HCT116 (cell line): ENCODE data around the gene TMEM11.

ENCODE experiments used
- EZH2 ChIP-seq: fragments of 200-600 bp; sonication (generic); IDR thresholded peaks from 2 replicates; pipeline ENCODE4 v1.6.1; 2017; ENCODE audit warnings: antibody characterized with exemption, mixed run types
- POLR2A ChIP-seq: IDR thresholded peaks from 2 replicates; pipeline ENCODE4 v1.7.0; 2011; ENCODE audit warnings: borderline replicate concordance; ENCODE audit not compliant: insufficient read depth, insufficient read length; ENCODE audit errors: extremely low read depth
- SP1 ChIP-seq: IDR thresholded peaks from 2 replicates; pipeline ENCODE4 v1.6.1; 2012; ENCODE audit warnings: low read depth
- TF ChIP-seq, protein P1 (sequence below): IDR thresholded peaks from 2 replicates; pipeline ENCODE4 v1.6.1; 2012
- TF ChIP-seq, protein P2 (sequence below), 3 experiments: fragments of 200-600 bp in 1 of 3; sonication (generic) in 1 of 3; IDR thresholded peaks in 2 of 3; conservative IDR thresholded peaks in 1 of 3; 2 replicates each; pipeline ENCODE4 v1.5.1; 2012 to 2017; ENCODE audit warnings: low read depth in 2 of 3, low read length in 2 of 3, antibody characterized with exemption in 1 of 3, borderline replicate concordance in 1 of 3, control low read depth in 1 of 3, mild to moderate bottlenecking in 1 of 3, mixed read lengths in 1 of 3, mixed run types in 1 of 3, moderate library complexity in 1 of 3; ENCODE audit not compliant: insufficient read depth in 1 of 3

- TF ChIP-seq POLR2A (no peak), EZH2 (no peak), SP1 (no peak)
- TF ChIP-seq, protein P1, sequence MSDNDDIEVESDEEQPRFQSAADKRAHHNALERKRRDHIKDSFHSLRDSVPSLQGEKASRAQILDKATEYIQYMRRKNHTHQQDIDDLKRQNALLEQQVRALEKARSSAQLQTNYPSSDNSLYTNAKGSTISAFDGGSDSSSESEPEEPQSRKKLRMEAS: no peak
- TF ChIP-seq, protein P2, sequence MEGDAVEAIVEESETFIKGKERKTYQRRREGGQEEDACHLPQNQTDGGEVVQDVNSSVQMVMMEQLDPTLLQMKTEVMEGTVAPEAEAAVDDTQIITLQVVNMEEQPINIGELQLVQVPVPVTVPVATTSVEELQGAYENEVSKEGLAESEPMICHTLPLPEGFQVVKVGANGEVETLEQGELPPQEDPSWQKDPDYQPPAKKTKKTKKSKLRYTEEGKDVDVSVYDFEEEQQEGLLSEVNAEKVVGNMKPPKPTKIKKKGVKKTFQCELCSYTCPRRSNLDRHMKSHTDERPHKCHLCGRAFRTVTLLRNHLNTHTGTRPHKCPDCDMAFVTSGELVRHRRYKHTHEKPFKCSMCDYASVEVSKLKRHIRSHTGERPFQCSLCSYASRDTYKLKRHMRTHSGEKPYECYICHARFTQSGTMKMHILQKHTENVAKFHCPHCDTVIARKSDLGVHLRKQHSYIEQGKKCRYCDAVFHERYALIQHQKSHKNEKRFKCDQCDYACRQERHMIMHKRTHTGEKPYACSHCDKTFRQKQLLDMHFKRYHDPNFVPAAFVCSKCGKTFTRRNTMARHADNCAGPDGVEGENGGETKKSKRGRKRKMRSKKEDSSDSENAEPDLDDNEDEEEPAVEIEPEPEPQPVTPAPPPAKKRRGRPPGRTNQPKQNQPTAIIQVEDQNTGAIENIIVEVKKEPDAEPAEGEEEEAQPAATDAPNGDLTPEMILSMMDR (IDR thresholded peaks at IDR 0.05 in 2 of 3, conservative IDR thresholded peaks at IDR 0.05 in 1 of 3; ENCODE audit: borderline replicate concordance in 1 of 3, insufficient read depth in 1 of 3, low read depth in 2 of 3, low read length in 2 of 3): no peak
Observed at GRCh38 chr17:21245639-21246084, 31.7 kb upstream of the TMEM11 start.
